GM13976 (cell line): ENCODE measurements around the gene OR8A1.

Source experiments
- DNase-seq: peaks from one replicate; pipeline ENCODE4 v3.0.0; 2012; ENCODE audit warnings: low spot score
- in situ Hi-C: fragments of 300-500 bp; cut with MboI; formaldehyde crosslinking; loops from one replicate; pipeline ENCODE4 v1.12.0; 2022; ENCODE audit warnings: low sequenced_read_pairs, mixed read lengths, inconsistent platforms; ENCODE audit not compliant: unreplicated experiment
- TF ChIP-seq, protein P1 (sequence below): IDR thresholded peaks from 2 replicates; pipeline ENCODE4 v1.5.1; 2012; ENCODE audit warnings: borderline replicate concordance, mild to moderate bottlenecking; ENCODE audit not compliant: insufficient read depth; ENCODE audit errors: extremely low read depth, missing control alignments, control extremely low read depth

OR8A1 gene

DNA sequence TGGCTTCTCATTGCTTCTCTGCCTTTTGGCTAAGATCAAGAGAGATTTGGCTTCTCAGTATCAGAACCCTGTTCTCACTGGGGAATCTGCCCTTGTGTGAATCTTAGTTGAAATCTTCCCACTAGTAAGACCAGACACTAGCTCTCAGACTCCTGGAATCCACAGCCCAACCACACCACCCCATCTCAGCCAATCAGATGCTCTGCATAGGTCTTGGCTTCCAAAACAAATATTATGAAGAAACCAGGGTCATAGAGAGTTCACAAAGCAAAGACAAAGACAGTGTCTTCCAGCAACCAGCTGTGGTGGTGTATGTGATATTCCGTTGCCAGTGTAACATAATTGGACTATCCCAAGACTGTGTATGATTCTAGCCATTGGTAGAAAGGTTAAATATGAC, 31.8 kb upstream of the OR8A1 start:
- TF ChIP-seq, protein P1, sequence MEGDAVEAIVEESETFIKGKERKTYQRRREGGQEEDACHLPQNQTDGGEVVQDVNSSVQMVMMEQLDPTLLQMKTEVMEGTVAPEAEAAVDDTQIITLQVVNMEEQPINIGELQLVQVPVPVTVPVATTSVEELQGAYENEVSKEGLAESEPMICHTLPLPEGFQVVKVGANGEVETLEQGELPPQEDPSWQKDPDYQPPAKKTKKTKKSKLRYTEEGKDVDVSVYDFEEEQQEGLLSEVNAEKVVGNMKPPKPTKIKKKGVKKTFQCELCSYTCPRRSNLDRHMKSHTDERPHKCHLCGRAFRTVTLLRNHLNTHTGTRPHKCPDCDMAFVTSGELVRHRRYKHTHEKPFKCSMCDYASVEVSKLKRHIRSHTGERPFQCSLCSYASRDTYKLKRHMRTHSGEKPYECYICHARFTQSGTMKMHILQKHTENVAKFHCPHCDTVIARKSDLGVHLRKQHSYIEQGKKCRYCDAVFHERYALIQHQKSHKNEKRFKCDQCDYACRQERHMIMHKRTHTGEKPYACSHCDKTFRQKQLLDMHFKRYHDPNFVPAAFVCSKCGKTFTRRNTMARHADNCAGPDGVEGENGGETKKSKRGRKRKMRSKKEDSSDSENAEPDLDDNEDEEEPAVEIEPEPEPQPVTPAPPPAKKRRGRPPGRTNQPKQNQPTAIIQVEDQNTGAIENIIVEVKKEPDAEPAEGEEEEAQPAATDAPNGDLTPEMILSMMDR = no peak
- in situ Hi-C loops = no loop called here
- DNase-seq = no peak

DNA sequence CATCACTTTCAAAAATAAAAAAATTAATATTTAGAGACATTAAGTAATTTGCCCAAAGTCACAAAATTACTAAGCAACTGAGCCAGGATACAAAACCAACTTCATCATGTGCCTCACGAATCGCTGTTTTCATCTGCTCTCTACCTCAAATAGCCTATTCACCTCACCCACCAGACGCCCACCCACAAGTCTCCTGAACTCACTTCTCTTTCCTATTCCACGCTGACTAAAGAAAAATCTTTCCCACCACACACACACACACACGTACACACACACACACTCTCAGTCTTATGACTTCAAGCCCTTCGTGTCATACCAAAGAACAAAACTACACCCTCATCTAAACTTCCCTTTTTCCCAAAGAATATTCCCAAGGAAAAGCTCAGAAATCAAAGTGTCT, 28.6 kb upstream of the OR8A1 start:
- no peak for DNase-seq
- in situ Hi-C loops = no loop called here
- TF ChIP-seq, protein P1 = no peak

DNA sequence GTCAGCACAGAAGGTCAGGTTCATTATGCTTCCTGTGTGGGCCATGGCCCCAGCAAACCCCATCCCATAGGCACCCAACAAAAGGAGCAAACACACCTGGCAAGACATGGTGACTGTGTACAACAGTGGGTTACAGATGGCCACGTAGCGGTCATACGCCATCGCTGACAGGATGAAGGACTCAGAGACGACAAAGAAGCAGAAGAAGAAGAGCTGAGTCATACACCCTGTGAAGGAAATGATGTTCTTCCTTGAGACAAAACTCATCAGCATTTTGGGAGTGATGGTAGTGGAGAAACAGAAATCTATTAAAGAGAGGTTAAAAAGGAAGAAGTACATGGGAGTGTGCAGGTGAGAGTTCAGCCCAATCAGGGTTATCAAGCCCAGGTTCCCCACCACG, 26.7 kb upstream of the OR8A1 start:
- TF ChIP-seq, protein P1 = no peak
- in situ Hi-C loops = no loop called here
- no peak for DNase-seq

DNA sequence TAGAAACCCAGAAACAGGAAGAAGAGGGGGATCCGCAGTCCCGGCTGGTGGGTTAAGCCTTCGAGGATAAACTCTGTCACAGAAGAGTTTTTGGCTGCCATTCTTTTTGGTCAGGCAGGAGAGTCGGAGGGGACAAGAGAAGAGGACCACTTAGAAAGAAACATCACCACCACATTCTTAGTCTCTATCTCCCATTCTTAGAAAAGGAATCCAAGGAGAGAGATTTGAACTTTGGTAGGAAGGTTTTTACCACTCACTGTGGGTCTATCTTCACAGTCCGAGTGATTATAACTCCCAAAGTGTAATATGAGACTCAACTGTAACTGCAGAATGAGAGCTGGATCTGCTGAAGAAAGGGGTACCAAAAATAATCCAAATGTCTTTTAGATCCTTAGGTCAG, 26.2 kb upstream of the OR8A1 start, which contains the start of gene OR8B12:
OR8B12 (minus strand) TSS at position 101 of the 400 bp plus-strand sequence; CDS start at position 101, 0 bp downstream.
- in situ Hi-C loops = no loop called here
- TF ChIP-seq, protein P1 = no peak

DNA sequence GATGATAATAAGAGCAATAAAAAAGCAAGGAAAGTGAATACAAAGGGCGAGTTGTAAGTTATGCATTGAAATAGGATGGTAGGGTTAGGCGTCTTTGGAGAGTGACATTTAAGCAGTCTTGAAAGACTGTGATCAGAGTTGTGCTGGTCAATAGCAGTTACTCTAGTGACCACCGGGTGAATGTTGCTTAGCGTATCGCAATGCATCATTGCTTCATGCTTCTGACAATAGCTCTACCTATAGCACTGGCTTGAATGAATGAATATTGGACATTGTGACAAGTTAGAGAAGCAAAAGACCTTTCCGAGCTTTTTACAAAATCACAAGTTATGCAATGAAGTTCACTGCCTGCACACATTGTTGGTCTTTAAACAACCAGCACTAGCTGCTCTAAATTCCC, 18.6 kb upstream of the OR8A1 start:
- TF ChIP-seq, protein P1 = no peak
- DNase-seq = no peak
- in situ Hi-C loops = no loop called here

More for the DNA sequence above, 26.2 kb upstream of the OR8A1 start, which contains the start of gene OR8B12:
- DNase-seq = no peak

DNA sequence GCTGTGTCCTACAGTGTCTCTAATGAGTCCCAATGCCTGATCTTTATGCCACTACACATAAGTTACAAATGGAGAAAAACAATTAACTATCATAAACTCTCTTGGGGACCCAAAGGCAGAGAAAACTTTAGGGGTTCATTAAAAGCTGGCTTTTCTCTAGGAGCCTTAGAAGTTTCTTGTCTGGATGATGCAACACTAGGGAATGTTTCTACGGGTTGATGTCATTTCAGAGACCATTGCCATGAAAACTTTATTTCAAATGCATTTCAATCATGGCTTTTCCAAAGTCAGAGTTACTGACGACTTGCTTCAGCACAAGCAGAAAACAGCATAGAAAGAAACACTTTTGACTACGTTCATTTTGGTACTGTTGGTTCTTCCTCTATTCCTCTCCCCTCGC, 17.8 kb upstream of the OR8A1 start:
- TF ChIP-seq, protein P1 = no peak
- in situ Hi-C loops = no loop called here
- no peak for DNase-seq

DNA sequence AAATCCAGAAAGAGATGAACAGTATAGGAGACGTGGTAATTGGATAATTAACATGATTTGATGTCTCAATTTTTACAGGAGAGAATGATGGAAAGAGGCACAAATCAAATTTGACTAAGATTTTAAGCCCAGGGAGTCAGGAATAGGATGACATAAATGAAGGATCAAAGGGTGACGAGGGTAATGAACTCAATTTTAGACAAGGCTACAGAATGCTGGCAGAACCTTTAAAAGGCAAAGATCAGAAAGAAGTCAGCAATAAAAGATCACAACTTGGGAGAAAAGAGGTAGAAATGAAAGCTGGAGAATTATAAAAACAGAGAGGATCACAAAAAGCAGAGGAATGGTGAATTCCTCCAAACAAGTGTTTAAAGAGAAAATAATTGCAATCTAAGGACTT, 13.0 kb upstream of the OR8A1 start:
- DNase-seq = no peak
- in situ Hi-C loops = no loop called here
- TF ChIP-seq, protein P1 = no peak
